Skeletal muscle cell (primary cell): ENCODE measurements around the gene LSAMP.

Experiments
- DNase-seq: peaks from one replicate; pipeline ENCODE4 v3.0.0-alpha.2; 2010; ENCODE audit warnings: low read depth
- H3K4me3 ChIP-seq: 2 replicates; pipeline ENCODE4 v1.5.1; 2011; ENCODE audit warnings: low read depth, mild to moderate bottlenecking, control low read depth, low read length, moderate library complexity

Gene LSAMP

GRCh38 chr3:116445311-116445841 is at the start of gene LSAMP:
Gene LSAMP, minus strand, starts transcription at chr3:116445487.
- DNase-seq: no peak
- H3K4me3 ChIP-seq: peak within 1 kb of the TSS; percentile 54

GRCh38 chr3:116492379-116492778 is 47.1 kb upstream of the LSAMP start:
- DNase-seq: no peak
- H3K4me3 ChIP-seq: no peak overlapping the region

GRCh38 chr3:116483135-116483534 is 37.8 kb upstream of the LSAMP start:
- DNase-seq: no peak

GRCh38 chr3:116476691-116477090 is 31.4 kb upstream of the LSAMP start:
- DNase-seq: no peak
- no peak overlapping the region for H3K4me3 ChIP-seq

More at GRCh38 chr3:116483135-116483534, 37.8 kb upstream of the LSAMP start:
- no peak overlapping the region for H3K4me3 ChIP-seq

- no peak overlapping the region for H3K4me3 ChIP-seq
- DNase-seq: no peak
These were observed 29.5 kb upstream of the LSAMP start for GRCh38 chr3:116474801-116475200.

GRCh38 chr3:116474032-116474780 is 28.9 kb upstream of the LSAMP start:
- no peak overlapping the region for H3K4me3 ChIP-seq
- DNase-seq: no peak

GRCh38 chr3:116473602-116474001 is 28.3 kb upstream of the LSAMP start:
- H3K4me3 ChIP-seq: no peak overlapping the region
- DNase-seq: no peak

- no peak for DNase-seq
- H3K4me3 ChIP-seq: no peak overlapping the region
These were observed 25.4 kb upstream of the LSAMP start for GRCh38 chr3:116470605-116471197.

- H3K4me3 ChIP-seq: no peak overlapping the region
- DNase-seq: no peak
These were observed 24.3 kb upstream of the LSAMP start for GRCh38 chr3:116469546-116469945.

- no peak for DNase-seq
- H3K4me3 ChIP-seq: no peak overlapping the region
These were observed 19.1 kb upstream of the LSAMP start for GRCh38 chr3:116464276-116464798.

GRCh38 chr3:116453666-116454346 is 8.5 kb upstream of the LSAMP start:
- DNase-seq: no peak
- no peak overlapping the region for H3K4me3 ChIP-seq

- H3K4me3 ChIP-seq: no peak overlapping the region
- no peak for DNase-seq
These were observed 4.5 kb upstream of the LSAMP start for GRCh38 chr3:116449546-116450350.

GRCh38 chr3:116445990-116446389 is 703 bp upstream of the LSAMP start:
- DNase-seq: no peak
- H3K4me3 ChIP-seq: no peak overlapping the region

- H3K4me3 ChIP-seq: peak overlapping the region; percentile 54
These were observed 422 bp downstream of the LSAMP start for GRCh38 chr3:116444819-116445310.

GRCh38 chr3:116444115-116444747 is 1.1 kb downstream of the LSAMP start:
- no peak for DNase-seq
- peak overlapping the region; percentile 54 for H3K4me3 ChIP-seq

More at GRCh38 chr3:116444819-116445310, 422 bp downstream of the LSAMP start:
- DNase-seq: no peak

- no peak overlapping the region for H3K4me3 ChIP-seq
These were observed 2.1 kb downstream of the LSAMP start for GRCh38 chr3:116443191-116443661.

GRCh38 chr3:116442331-116443021 is 2.8 kb downstream of the LSAMP start:
- no peak for DNase-seq
- no peak overlapping the region for H3K4me3 ChIP-seq

More at GRCh38 chr3:116443191-116443661, 2.1 kb downstream of the LSAMP start:
- no peak for DNase-seq

GRCh38 chr3:116441652-116442051 is 3.6 kb downstream of the LSAMP start:
- DNase-seq: no peak
- H3K4me3 ChIP-seq: no peak overlapping the region
